GM18508 (cell line): Measurements from ENCODE around the gene CACNA1I.
"Not testable (repeated sequence)": the region's sequence is repeated elsewhere in the genome, so short reads cannot be mapped to it uniquely, and the experiment has no call there.

ENCODE experiments used
- ATAC-seq: cut with Tn5 transposase; IDR thresholded peaks from one replicate; pipeline ENCODE4 v1.9.1; 2021; ENCODE audit warnings: moderate number of reproducible peaks; ENCODE audit not compliant: insufficient read depth, unreplicated experiment

Gene CACNA1I

GRCh38 chr22:39570665-39571064 is at the start of gene CACNA1I:
Gene CACNA1I, plus strand, starts transcription at chr22:39570753. Its CDS starts 0 bp downstream, at chr22:39570753.
- ATAC-seq = no peak

- ATAC-seq = not testable (repeated sequence)
These were observed 49.3 kb upstream of the CACNA1I start for GRCh38 chr22:39521106-39521885.

GRCh38 chr22:39522091-39522490 is 48.5 kb upstream of the CACNA1I start:
- ATAC-seq = not testable (repeated sequence)

- no peak for ATAC-seq
These were observed 47.8 kb upstream of the CACNA1I start for GRCh38 chr22:39522567-39523300.

GRCh38 chr22:39524089-39524752 is 46.3 kb upstream of the CACNA1I start:
- no peak for ATAC-seq

GRCh38 chr22:39524753-39525657 is 45.5 kb upstream of the CACNA1I start:
- ATAC-seq = no peak

- ATAC-seq = no peak
These were observed 44.9 kb upstream of the CACNA1I start for GRCh38 chr22:39525658-39525975.

GRCh38 chr22:39526736-39527171 is 43.8 kb upstream of the CACNA1I start:
- no peak for ATAC-seq

GRCh38 chr22:39527481-39527961 is 43.0 kb upstream of the CACNA1I start:
- no peak for ATAC-seq

GRCh38 chr22:39528080-39528661 is 42.4 kb upstream of the CACNA1I start:
- no peak for ATAC-seq

GRCh38 chr22:39528681-39529486 is 41.7 kb upstream of the CACNA1I start:
- ATAC-seq = no peak

- no peak for ATAC-seq
These were observed 41.1 kb upstream of the CACNA1I start for GRCh38 chr22:39529487-39529851.

- ATAC-seq = no peak
These were observed 40.4 kb upstream of the CACNA1I start for GRCh38 chr22:39530116-39530515.

- no peak for ATAC-seq
These were observed 39.7 kb upstream of the CACNA1I start for GRCh38 chr22:39530692-39531331.

- peak; percentile 65 for ATAC-seq
These were observed 38.1 kb upstream of the CACNA1I start, which contains the start of gene RPS19BP1 for GRCh38 chr22:39532215-39533073. Gene RPS19BP1, minus strand, starts transcription at chr22:39532748. Its CDS starts 10 bp downstream, at chr22:39532738.

GRCh38 chr22:39534092-39534506 is 36.5 kb upstream of the CACNA1I start:
- no peak for ATAC-seq

- ATAC-seq = no peak
These were observed 35.8 kb upstream of the CACNA1I start for GRCh38 chr22:39534591-39535356.
